ENCODE data around the gene LRMDA.

DNA sequence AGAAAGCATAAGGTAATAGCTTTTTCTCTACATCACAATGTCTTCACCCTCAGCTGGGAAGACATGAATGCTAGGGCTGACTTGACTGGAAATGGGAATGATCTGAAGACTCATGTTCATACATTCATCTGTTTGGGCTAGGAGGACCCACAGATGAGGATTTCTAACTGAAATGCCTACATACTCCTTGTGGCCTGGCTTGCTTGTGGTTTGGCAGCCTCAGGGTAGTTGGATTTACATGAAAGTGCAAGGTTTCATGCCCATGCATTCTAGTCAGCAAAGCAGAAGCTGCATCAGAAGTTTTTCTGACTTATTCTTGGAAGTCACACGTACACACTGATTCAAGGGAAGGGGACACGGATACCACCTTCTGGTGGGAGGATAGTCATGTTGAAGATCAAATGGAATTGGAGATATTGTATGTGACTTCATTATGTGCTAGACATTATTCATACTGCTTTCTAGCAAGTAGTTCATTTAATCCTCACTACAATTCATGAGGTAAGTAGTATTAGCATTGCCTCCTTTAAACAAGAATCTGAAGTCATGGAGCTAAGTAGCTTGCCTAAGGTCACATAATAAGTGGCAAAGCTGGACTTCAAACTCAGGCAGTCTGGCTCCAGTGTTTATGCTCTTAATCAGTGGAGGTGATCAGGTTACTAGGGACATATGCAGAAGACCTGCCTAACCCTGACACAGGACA, 957.0 kb downstream of the LRMDA start:
- TF ChIP-seq, protein P1, sequence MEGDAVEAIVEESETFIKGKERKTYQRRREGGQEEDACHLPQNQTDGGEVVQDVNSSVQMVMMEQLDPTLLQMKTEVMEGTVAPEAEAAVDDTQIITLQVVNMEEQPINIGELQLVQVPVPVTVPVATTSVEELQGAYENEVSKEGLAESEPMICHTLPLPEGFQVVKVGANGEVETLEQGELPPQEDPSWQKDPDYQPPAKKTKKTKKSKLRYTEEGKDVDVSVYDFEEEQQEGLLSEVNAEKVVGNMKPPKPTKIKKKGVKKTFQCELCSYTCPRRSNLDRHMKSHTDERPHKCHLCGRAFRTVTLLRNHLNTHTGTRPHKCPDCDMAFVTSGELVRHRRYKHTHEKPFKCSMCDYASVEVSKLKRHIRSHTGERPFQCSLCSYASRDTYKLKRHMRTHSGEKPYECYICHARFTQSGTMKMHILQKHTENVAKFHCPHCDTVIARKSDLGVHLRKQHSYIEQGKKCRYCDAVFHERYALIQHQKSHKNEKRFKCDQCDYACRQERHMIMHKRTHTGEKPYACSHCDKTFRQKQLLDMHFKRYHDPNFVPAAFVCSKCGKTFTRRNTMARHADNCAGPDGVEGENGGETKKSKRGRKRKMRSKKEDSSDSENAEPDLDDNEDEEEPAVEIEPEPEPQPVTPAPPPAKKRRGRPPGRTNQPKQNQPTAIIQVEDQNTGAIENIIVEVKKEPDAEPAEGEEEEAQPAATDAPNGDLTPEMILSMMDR (IDR thresholded peaks at IDR 0.05) = no peak
- no peak for TF ChIP-seq EP300 (IDR thresholded peaks at IDR 0.05)

All from sigmoid colon (tissue), 4 donors.